GM12874 (cell line): ENCODE measurements around the gene BMPR1B.

ENCODE experiments used
- CTCF ChIP-seq: IDR thresholded peaks from 2 replicates; pipeline ENCODE4 v1.5.1; 2011; ENCODE audit warnings: low read depth, mild to moderate bottlenecking, control low read depth, low read length, moderate library complexity; ENCODE audit not compliant: insufficient read depth

BMPR1B gene

GRCh38 chr4:94940520-94940908 is 182.8 kb downstream of the BMPR1B start:
- no peak for TF ChIP-seq CTCF

DNA sequence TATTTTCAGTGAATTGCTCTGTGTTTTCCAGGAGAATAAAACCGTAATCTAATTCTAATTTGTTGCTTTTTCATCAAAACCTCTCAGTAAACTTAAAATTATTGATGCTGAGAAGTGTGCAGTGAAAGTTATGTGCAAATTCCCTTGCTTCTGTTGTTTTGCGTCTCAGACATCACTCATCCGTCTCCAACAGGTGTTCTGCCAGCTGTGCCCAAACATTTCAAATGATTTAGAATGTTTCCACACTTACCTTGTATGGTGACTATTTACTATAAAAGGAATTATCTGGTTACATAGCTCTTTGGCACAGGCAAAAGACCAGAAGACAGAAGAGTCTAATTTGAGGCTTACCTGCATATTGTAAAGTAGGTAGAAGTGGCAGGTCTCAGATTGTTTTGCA is 184.0 kb downstream of the BMPR1B start:
- no peak for TF ChIP-seq CTCF

- TF ChIP-seq CTCF = no peak
Measured at GRCh38 chr4:94944726-94945125, 187.0 kb downstream of the BMPR1B start.

DNA sequence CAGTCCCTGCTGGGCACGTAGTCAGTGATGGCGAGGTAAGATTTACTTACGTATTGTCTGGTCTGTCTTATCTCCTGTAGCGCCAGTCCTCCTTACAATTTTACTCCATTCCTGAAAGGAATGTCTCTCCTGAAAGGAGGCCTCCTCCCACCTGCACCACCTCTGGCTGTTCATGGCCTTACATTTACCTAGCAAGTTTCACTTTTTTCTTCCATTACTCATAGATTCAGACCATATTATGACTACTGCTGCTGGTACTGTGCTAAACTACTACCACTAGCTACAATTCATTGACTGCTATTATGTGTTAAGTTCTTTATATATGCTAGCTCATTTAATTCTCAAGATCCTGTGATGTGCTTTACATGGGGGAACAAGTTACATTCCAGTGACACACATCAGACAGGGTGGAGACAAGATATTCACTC is 189.9 kb downstream of the BMPR1B start:
- no peak for TF ChIP-seq CTCF

- TF ChIP-seq CTCF = no peak
Measured at GRCh38 chr4:94954251-94954650, 196.5 kb downstream of the BMPR1B start.

DNA sequence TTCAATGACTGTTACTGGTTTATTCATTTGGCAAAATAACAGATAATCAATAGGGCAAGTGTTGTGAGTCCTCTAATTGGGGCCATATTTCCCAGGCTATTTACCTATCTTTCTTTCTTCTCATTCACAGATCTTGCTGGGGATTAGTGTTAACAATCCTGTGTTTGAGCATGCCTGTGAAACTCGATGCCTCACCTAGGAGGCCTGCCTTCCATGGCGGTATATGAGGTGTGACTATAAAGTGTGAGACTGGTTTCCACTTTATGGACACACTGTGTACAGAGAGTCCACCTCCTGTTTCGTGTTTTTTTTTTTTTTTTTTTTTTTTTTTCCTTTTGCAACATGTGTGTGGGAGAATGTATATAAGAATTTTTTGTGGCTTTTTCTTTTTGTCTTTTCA is 199.3 kb downstream of the BMPR1B start:
- no peak for TF ChIP-seq CTCF

- no peak for TF ChIP-seq CTCF
Measured at GRCh38 chr4:94959307-94959706, 201.6 kb downstream of the BMPR1B start.

DNA sequence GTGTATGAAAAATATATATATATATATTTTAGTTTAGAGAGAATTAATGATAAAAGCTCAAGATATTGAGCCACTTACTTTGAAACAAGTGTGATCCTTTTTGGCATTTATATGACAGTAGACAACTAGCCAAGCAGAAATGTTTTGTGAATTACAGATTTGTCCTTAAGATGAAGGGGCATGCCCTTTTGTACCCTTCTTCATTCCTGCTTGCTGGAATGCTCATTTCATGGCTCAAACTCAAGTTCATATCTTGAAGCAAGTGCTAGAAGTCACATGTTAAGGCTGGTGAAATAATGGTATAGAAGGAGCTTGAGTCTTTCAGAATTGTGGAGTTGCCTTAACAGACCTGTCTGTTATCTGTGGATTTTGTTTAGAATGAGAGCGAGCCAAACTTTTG is 203.0 kb downstream of the BMPR1B start:
- no peak for TF ChIP-seq CTCF
